Omental fat pad (tissue), 4 donors: ENCODE data around the gene MELTF. TPM values are rescaled to one million over a fixed set of nuclear protein-coding genes. Genes with fewer than 3 reads are reported as not detected.

Source experiments
- ATAC-seq: fragments of 150-250 bp; one replicate; pipeline ENCODE4 v1.9.1; 2016; ENCODE audit warnings: mild to moderate bottlenecking, moderate library complexity; ENCODE audit not compliant: low FRiP score
- DNase-seq: peaks from one replicate; pipeline ENCODE4 v3.0.0-alpha.2; 2019; ENCODE audit warnings: low spot score
- CTCF ChIP-seq, 3 donors: fragments of 450-650 bp; IDR thresholded peaks; one replicate each; pipeline ENCODE4 v1.5.1; 2016 to 2017; ENCODE audit warnings: antibody characterized with exemption in 3 of 3, mild to moderate bottlenecking in 3 of 3, moderate library complexity in 2 of 3
- total RNA-seq, 4 donors: library from RNA; depleted of rRNA; stranded (reverse); fragments of >200 nt; gene quantifications; one replicate each; pipeline ENCODE4 v1.1.0, GENCODE V29; 2016

Gene MELTF
- total RNA-seq, 4 donors from 2014 or later: 8.3 to 39.3 (median 27.2) TPM

- TF ChIP-seq CTCF (IDR thresholded peaks at IDR 0.05): no peak
- no peak for DNase-seq
- ATAC-seq: no peak
These were observed 7.8 kb downstream of the MELTF start for GRCh38 chr3:197021729-197022404.

GRCh38 chr3:197021231-197021630, 8.4 kb downstream of the MELTF start:
- DNase-seq (no peak), ATAC-seq (no peak)
- no peak for TF ChIP-seq CTCF (IDR thresholded peaks at IDR 0.05)

- no peak for DNase-seq
- no peak for ATAC-seq
- TF ChIP-seq CTCF (IDR thresholded peaks at IDR 0.05): no peak
These were observed 10.1 kb downstream of the MELTF start for GRCh38 chr3:197019535-197019934.

DNA sequence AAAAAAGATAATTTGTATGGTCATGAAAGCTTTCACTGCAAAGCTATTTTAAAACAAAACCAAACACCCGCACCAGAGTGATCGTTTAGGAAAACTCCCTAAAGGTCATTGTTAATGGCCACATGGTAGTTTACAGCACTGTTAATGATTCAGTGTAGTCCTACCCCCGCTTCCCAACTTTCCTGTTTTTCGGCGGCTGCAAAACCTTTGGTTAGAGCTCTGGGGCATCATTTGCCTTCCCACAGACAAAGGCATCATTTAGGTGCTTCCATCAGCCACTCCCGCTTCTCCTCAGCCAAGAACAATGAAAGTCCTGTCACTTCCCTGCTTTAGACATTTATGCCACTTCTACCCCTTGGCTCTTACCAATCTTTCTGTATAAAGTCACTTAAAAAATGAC, 10.6 kb downstream of the MELTF start:
- DNase-seq: no peak
- ATAC-seq: no peak
- TF ChIP-seq CTCF (IDR thresholded peaks at IDR 0.05): no peak

GRCh38 chr3:197017003-197017402, 12.6 kb downstream of the MELTF start:
- ATAC-seq (no peak), DNase-seq (no peak)
- TF ChIP-seq CTCF (IDR thresholded peaks at IDR 0.05): no peak

DNA sequence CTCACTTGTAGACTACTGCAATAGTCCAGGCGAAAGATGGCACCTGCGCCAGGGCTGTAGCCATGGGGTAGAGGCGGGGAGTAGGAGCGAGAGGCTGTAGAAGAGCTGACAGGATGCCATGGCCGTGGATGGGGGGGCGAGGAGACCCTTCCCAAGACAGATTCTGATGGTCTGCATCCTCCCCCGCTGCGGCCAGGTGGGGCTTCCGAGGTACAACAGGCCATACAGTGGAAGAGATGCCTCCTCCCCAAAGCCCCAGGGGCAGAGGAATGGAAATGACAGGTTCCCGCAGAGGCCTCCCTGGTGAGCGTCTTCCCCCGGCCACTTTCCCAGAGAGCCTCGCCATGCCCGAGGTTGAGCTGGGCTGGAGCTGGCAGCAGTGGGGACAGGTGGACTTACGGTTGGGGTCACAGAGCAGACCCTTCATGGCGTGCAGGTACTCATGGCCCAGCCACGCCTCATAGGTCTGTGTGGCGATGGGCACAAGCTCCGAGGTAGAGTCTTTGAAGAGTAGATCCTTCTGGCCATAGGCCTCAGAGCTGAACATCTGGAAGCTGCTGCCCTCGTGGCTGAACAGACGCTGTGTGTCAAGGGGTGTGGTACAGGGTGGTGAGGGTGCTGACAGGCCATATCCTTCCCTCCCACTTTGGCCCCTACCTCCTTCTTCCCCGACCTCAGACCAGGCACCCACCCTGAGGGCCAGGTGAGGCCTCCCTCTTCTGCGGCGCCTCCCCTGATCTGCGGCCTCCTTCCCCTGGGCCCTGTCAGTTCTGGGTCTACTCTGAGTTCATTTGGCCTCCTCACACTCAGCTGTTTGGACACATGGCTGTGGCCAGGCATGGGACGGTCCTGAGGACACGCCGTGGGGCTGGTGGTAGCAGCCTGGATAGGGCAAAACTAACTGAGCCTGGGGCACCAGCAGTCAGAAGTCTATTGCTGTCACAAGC, 13.6 kb downstream of the MELTF start:
- ATAC-seq (no peak), DNase-seq (no peak)
- no peak for TF ChIP-seq CTCF (IDR thresholded peaks at IDR 0.05)
